CD4-positive, CD25-positive, alpha-beta regulatory T cell (primary cell): ENCODE results near the gene ARHGEF40. TPM values are rescaled to one million over a fixed set of nuclear protein-coding genes. Genes with fewer than 3 reads are reported as not detected.

ENCODE experiments used
- ATAC-seq, 2 donors: fragments of 150-1000 bp; cut with Tn5 transposase; one replicate each; pipeline ENCODE4 v1.10.0; 2021; ENCODE audit warnings: low read depth in 2 of 2, moderate number of reproducible peaks in 2 of 2, moderate library complexity in 1 of 2
- DNase-seq, 3 donors: peaks; one replicate each; pipeline versions ENCODE4 v3.0.0 to v3.0.0-alpha.2; 2012 to 2022; ENCODE audit warnings: mixed read lengths in 1 of 3
- H3K27ac ChIP-seq: one replicate; pipeline ENCODE4 v1.7.0; 2013; ENCODE audit warnings: mild to moderate bottlenecking, low read length; ENCODE audit not compliant: insufficient read depth, poor library complexity, severe bottlenecking
- H3K27me3 ChIP-seq: one replicate; pipeline ENCODE4 v1.7.0; 2013; ENCODE audit warnings: low read length; ENCODE audit not compliant: control insufficient read depth, insufficient read depth
- H3K36me3 ChIP-seq: one replicate; pipeline ENCODE4 v1.7.0; 2013; ENCODE audit warnings: mild to moderate bottlenecking, low read length, moderate library complexity; ENCODE audit not compliant: control insufficient read depth, insufficient read depth
- H3K4me1 ChIP-seq: 2 replicates; pipeline ENCODE4 v1.7.0; 2013; ENCODE audit warnings: mild to moderate bottlenecking, low read length; ENCODE audit not compliant: insufficient read depth, control insufficient read depth, poor library complexity, severe bottlenecking
- H3K4me3 ChIP-seq: one replicate; pipeline ENCODE4 v1.7.0; 2013; ENCODE audit warnings: low read depth, mild to moderate bottlenecking, low read length, moderate library complexity
- H3K9me3 ChIP-seq, 2 experiments: 1 replicate in 1 of 2; 2 replicates in 1 of 2; pipeline ENCODE4 v1.7.0; 2013; ENCODE audit warnings: low read length in 2 of 2, mild to moderate bottlenecking in 1 of 2, moderate library complexity in 1 of 2; ENCODE audit not compliant: control insufficient read depth in 2 of 2
- H3K27ac Mint-ChIP-seq, 3 donors: one replicate each; pipeline ENCODE4 v1.8.0; 2020 to 2022; ENCODE audit warnings: mild to moderate bottlenecking in 3 of 3, mixed read lengths in 3 of 3, moderate library complexity in 2 of 3
- H3K27me3 Mint-ChIP-seq: one replicate; pipeline ENCODE4 v1.8.0; 2022; ENCODE audit warnings: mild to moderate bottlenecking, mixed read lengths
- H3K36me3 Mint-ChIP-seq: one replicate; pipeline ENCODE4 v1.8.0; 2020; ENCODE audit warnings: mixed read lengths
- H3K4me1 Mint-ChIP-seq, 4 donors: one replicate each; pipeline ENCODE4 v1.8.0; 2020 to 2022; ENCODE audit warnings: mixed read lengths in 4 of 4, mild to moderate bottlenecking in 1 of 4
- H3K4me3 Mint-ChIP-seq, 4 donors: one replicate each; pipeline ENCODE4 v1.8.0; 2020 to 2022; ENCODE audit warnings: mild to moderate bottlenecking in 4 of 4, mixed read lengths in 4 of 4, moderate library complexity in 3 of 4
- H3K9me3 Mint-ChIP-seq, 7 donors: one replicate each; pipeline ENCODE4 v1.8.0; 2020 to 2022; ENCODE audit warnings: mixed read lengths in 7 of 7, mild to moderate bottlenecking in 3 of 7, moderate library complexity in 2 of 7
- polyA plus RNA-seq, 4 donors: library from polyadenylated mRNA; unstranded; fragments of 300-500 nt; fragmentation: Illumina TruSeq; gene quantifications; one replicate each; pipeline ENCODE4 v1.2.3, GENCODE V29; 2021
- total RNA-seq: library from RNA; stranded (reverse); gene quantifications from one replicate; pipeline ENCODE4 v1.2.3, GENCODE V29; 2022

The ARHGEF40 gene
- total and polyA plus RNA-seq, 5 donors from 2014 or later, result 0.07 to 7.4 (median 0.64) TPM; not detected in 2

DNA sequence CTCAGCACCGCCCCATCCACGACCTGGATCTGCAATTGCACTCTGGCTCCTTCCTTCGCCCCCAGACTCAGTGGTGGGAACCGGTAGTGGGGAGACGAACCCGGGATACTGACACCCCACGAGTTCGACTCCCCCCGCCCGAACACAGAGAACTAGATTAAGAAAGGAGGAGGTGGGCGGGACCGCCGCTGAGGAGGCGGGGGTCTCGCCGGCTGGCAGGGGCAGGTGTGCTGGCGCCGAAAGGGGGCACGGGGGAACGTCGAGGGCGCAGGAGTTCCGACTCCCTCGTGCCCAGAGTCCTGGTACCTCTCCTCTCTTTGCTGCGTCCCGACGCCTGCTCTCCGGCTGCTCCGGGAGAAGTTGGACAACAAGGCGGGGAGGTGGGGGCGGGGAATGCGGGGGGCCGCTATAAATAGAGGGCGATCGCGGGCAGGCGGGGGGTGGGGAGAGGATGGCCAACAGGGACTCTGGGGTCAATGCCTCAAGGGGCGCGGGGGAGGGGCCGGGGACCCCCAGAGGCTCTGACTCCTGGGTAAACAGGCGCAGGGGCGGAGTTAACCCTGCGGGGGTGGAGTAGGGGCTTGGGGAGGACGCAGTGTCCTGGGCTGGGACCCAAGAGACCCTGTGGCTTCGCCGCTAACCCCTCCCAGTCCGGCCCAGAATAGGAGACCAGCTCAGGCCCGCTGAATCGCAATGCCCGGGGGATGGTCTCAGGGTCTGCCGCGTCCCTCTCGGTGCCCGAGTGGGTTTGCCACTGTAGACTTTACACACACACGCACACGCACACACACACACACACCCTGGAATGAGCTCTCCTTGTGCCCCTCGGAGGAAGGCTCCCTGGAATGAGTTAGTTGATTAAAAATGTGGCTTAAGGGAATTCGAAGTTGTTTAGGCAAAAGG lies 44.5 kb upstream of the ARHGEF40 start:
- H3K36me3 Mint-ChIP-seq, result peaks cover 14% of the 10 kb centered on the region
- Histone ChIP-seq H3K27me3 (peaks cover 3% of the 10 kb centered on the region), H3K9me3 (no peaks in the 10 kb centered on the region), H3K27ac (no peak overlapping the region), H3K4me1 (peaks cover 20% of the 10 kb centered on the region), H3K4me3 (no peak overlapping the region), H3K36me3 (no peaks in the 10 kb centered on the region)
- peak overlapping the region in 1 of 3 donors; percentile 93 for H3K27ac Mint-ChIP-seq
- H3K9me3 Mint-ChIP-seq, result no peaks in the 10 kb centered on the region
- H3K4me1 Mint-ChIP-seq, result peaks cover 0 to 32% (median 12%) of the 10 kb centered on the region in 4 donors
- peaks cover 23% of the 10 kb centered on the region for H3K27me3 Mint-ChIP-seq
- H3K4me3 Mint-ChIP-seq, result peak overlapping the region; percentile 86 to 94 (median 92)
- ATAC-seq (no peak), DNase-seq (no peak)

DNA sequence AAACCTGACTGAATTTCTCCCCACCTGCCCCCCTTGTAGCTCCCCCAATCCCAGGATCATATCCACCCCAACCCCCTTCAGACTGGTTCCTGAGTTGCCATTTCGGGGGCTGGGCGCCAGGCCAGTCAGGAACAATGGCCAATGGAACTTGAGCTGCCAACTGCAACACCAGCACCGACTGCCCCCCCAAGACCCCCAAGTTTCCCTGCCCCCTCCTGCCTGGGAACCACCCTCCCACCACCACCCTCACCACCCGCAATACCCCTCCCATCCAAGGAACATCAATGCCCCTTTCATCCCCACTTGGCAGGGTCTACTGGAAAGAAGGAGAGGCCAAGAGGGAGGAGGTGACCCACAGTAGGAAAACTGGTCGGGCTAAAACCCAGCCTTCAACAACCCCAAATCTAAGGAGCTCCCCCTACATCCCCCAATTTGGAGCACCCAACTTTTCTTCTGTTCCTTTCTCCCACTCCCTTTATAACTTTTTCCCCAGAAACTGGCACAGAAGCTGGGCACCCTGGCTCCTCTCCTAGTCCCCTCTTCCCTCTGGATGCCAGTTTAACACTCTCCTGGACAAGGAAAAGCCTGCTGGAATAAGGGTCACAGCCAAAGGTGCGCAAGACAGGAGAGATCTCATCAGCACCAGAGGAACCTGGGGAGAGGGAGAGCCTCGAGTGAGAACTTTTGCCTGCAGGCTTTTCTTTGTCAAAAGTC lies 43.7 kb upstream of the ARHGEF40 start:
- peaks cover 0 to 30% (median 12%) of the 10 kb centered on the region in 4 donors for H3K4me1 Mint-ChIP-seq
- H3K9me3 Mint-ChIP-seq, result no peaks in the 10 kb centered on the region
- peaks cover 3% of the 10 kb centered on the region for H3K27me3 ChIP-seq
- H3K27ac Mint-ChIP-seq, result peak overlapping the region in 1 of 3 donors; percentile 32
- no peaks in the 10 kb centered on the region for H3K9me3 ChIP-seq
- DNase-seq (no peak), ATAC-seq (no peak)
- no peaks in the 10 kb centered on the region for H3K36me3 ChIP-seq
- no peak overlapping the region for H3K4me3 ChIP-seq
- H3K4me3 Mint-ChIP-seq, result peak overlapping the region; percentile 67 to 84 (median 72)
- H3K36me3 Mint-ChIP-seq, result peaks cover 9% of the 10 kb centered on the region
- H3K27ac ChIP-seq, result no peak overlapping the region
- H3K4me1 ChIP-seq, result peaks cover 20% of the 10 kb centered on the region
- H3K27me3 Mint-ChIP-seq, result peaks cover 22% of the 10 kb centered on the region

- no peak overlapping the region for H3K27ac ChIP-seq
- no peaks in the 10 kb centered on the region for H3K36me3 ChIP-seq
- Mint-ChIP-seq H3K4me1 (peaks cover 0 to 30% (median 12%) of the 10 kb centered on the region in 4 donors), H3K9me3 (no peaks in the 10 kb centered on the region), H3K27me3 (peaks cover 26% of the 10 kb centered on the region), H3K4me3 (peak overlapping the region; percentile 55 to 80 (median 68)), H3K27ac (peak overlapping the region; percentile 8 to 85 (median 32)), H3K36me3 (peaks cover 4% of the 10 kb centered on the region)
- peaks cover 20% of the 10 kb centered on the region for H3K4me1 ChIP-seq
- no peak for ATAC-seq
- no peak for DNase-seq
- H3K4me3 ChIP-seq, result no peak overlapping the region
- no peaks in the 10 kb centered on the region for H3K9me3 ChIP-seq
- H3K27me3 ChIP-seq, result peaks cover 3% of the 10 kb centered on the region
These were observed 43.2 kb upstream of the ARHGEF40 start for GRCh38 chr14:21026988-21027315.

- Mint-ChIP-seq H3K4me1 (peaks cover 0 to 3% (median 0%) of the 10 kb centered on the region in 4 donors), H3K27me3 (peaks cover 22% of the 10 kb centered on the region), H3K27ac (no peak within 1 kb of the TSS), H3K36me3 (no peaks in the 10 kb centered on the region), H3K4me3 (peak within 1 kb of the TSS in 1 of 4 donors; percentile 21), H3K9me3 (no peaks in the 10 kb centered on the region)
- Histone ChIP-seq H3K4me1 (peaks cover 3% of the 10 kb centered on the region), H3K36me3 (no peaks in the 10 kb centered on the region), H3K27me3 (no peaks in the 10 kb centered on the region), H3K4me3 (no peak within 1 kb of the TSS), H3K9me3 (no peaks in the 10 kb centered on the region), H3K27ac (no peak within 1 kb of the TSS)
- no peak for ATAC-seq
- DNase-seq, result no peak
These were observed 40.2 kb upstream of the ARHGEF40 start, which contains the start of gene TPPP2 for GRCh38 chr14:21029917-21030316. Gene TPPP2 (plus strand): TSS chr14:21030217. CDS start chr14:21030582, 365 bp downstream.

DNA sequence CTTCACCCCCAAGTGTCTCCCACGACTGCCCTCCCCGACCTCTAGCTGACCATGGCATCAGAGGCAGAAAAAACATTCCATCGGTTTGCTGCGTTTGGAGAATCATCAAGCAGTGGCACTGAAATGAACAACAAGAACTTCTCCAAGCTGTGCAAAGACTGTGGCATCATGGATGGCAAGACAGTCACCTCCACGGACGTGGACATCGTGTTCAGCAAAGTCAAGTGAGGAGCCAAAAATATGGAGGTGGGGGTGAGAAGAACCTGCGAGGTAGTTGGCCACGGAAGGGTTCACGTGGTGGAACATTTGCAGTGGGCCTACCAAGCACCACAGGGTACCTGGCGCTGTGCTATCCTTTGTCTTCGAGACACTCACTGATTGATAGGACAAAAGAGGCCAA lies 39.6 kb upstream of the ARHGEF40 start:
- H3K27me3 ChIP-seq, result no peaks in the 10 kb centered on the region
- no peak overlapping the region for H3K27ac Mint-ChIP-seq
- no peak for ATAC-seq
- H3K27ac ChIP-seq, result no peak overlapping the region
- H3K36me3 Mint-ChIP-seq, result no peaks in the 10 kb centered on the region
- H3K4me1 Mint-ChIP-seq, result peaks cover 0 to 3% (median 0%) of the 10 kb centered on the region in 4 donors
- H3K9me3 ChIP-seq, result no peaks in the 10 kb centered on the region
- peaks cover 22% of the 10 kb centered on the region for H3K27me3 Mint-ChIP-seq
- no peak for DNase-seq
- no peak overlapping the region for H3K4me3 ChIP-seq
- H3K4me1 ChIP-seq, result no peaks in the 10 kb centered on the region
- no peak overlapping the region for H3K4me3 Mint-ChIP-seq
- no peaks in the 10 kb centered on the region for H3K9me3 Mint-ChIP-seq
- no peaks in the 10 kb centered on the region for H3K36me3 ChIP-seq

- no peaks in the 10 kb centered on the region for H3K4me1 Mint-ChIP-seq
- H3K4me3 Mint-ChIP-seq, result no peak overlapping the region
- no peaks in the 10 kb centered on the region for H3K36me3 Mint-ChIP-seq
- Histone ChIP-seq H3K4me1 (no peaks in the 10 kb centered on the region), H3K9me3 (no peaks in the 10 kb centered on the region), H3K36me3 (no peaks in the 10 kb centered on the region), H3K4me3 (no peak overlapping the region), H3K27me3 (no peaks in the 10 kb centered on the region), H3K27ac (no peak overlapping the region)
- no peak overlapping the region for H3K27ac Mint-ChIP-seq
- peaks cover 0 to 1% (median 0%) of the 10 kb centered on the region in 7 donors for H3K9me3 Mint-ChIP-seq
- DNase-seq (no peak), ATAC-seq (no peak)
- H3K27me3 Mint-ChIP-seq, result peaks cover 22% of the 10 kb centered on the region
These were observed 37.6 kb upstream of the ARHGEF40 start for GRCh38 chr14:21032326-21033132.

- H3K27ac Mint-ChIP-seq, result no peak overlapping the region
- no peaks in the 10 kb centered on the region for H3K36me3 Mint-ChIP-seq
- H3K4me3 Mint-ChIP-seq, result no peak overlapping the region
- H3K9me3 Mint-ChIP-seq, result peaks cover 0 to 1% (median 0%) of the 10 kb centered on the region in 7 donors
- Histone ChIP-seq H3K27ac (no peak overlapping the region), H3K27me3 (peaks cover 3% of the 10 kb centered on the region), H3K9me3 (no peaks in the 10 kb centered on the region), H3K36me3 (no peaks in the 10 kb centered on the region), H3K4me3 (no peak overlapping the region), H3K4me1 (no peaks in the 10 kb centered on the region)
- DNase-seq (no peak), ATAC-seq (no peak)
- H3K4me1 Mint-ChIP-seq, result no peaks in the 10 kb centered on the region
- H3K27me3 Mint-ChIP-seq, result peaks cover 22% of the 10 kb centered on the region
These were observed 36.9 kb upstream of the ARHGEF40 start for GRCh38 chr14:21033133-21033698.
